OCI-LY1 (cell line): ENCODE measurements around the gene BLTP3A.

Experiments used
- EZH2 ChIP-seq: fragments of 200-600 bp; sonication (generic), shearing (Covaris generic); IDR thresholded peaks from 2 replicates; pipeline ENCODE4 v1.8.0; 2017; ENCODE audit warnings: borderline replicate concordance, mixed run types, mild to moderate bottlenecking, antibody characterized with exemption, low read length, moderate library complexity, mixed read lengths
- TF ChIP-seq, protein P1 (sequence below): fragments of 200-600 bp; sonication (generic), shearing (Covaris generic); IDR thresholded peaks from 2 replicates; pipeline ENCODE4 v1.5.1; 2017; ENCODE audit warnings: mild to moderate bottlenecking, antibody characterized with exemption, low read length, moderate library complexity, mixed read lengths

DNA sequence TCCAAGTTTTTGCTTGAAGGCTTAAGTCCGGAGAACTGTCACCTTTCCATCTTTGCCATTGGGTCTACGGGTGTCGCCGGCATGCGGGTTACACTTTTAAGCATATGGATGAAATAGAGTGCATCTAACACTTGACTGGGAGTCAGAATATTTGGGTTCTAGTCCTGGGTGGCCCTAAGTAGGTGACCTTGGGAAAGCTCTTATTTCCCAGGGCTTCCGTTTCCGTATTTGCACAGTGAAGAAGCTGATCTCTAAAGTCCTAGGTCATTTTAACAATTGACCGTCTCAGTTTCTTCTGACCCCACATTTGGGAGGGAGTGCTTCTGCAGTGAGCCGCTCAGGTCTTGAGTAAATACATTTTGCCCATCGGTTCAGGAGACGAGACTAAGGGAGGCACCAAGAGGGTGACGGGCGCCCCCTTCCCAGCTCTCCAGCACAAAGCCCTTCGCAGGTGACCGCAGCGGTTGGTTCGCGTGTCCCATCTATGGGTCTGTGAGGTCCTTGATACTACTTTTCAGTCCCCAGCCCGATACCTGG lies 651 bp upstream of the BLTP3A start:
- TF ChIP-seq, protein P1, sequence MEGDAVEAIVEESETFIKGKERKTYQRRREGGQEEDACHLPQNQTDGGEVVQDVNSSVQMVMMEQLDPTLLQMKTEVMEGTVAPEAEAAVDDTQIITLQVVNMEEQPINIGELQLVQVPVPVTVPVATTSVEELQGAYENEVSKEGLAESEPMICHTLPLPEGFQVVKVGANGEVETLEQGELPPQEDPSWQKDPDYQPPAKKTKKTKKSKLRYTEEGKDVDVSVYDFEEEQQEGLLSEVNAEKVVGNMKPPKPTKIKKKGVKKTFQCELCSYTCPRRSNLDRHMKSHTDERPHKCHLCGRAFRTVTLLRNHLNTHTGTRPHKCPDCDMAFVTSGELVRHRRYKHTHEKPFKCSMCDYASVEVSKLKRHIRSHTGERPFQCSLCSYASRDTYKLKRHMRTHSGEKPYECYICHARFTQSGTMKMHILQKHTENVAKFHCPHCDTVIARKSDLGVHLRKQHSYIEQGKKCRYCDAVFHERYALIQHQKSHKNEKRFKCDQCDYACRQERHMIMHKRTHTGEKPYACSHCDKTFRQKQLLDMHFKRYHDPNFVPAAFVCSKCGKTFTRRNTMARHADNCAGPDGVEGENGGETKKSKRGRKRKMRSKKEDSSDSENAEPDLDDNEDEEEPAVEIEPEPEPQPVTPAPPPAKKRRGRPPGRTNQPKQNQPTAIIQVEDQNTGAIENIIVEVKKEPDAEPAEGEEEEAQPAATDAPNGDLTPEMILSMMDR = peak; percentile 45
- no peak for TF ChIP-seq EZH2
